ENCODE measurements around the gene COG6. TPM values are rescaled to one million over a fixed set of nuclear protein-coding genes. Genes with fewer than 3 reads are reported as not detected.

Gene COG6
- total and polyA plus RNA-seq, 2 donors from 2014 or later: 12.2 to 31.3 TPM

GRCh38 chr13:39737047-39737446 is 81.6 kb downstream of the COG6 start:
- DNase-seq (no peak), FAIRE-seq (no peak)
- TF ChIP-seq CTCF (IDR thresholded peaks at IDR 0.05; ENCODE audit: borderline replicate concordance, extremely low read depth, insufficient read depth): no peak
- Histone ChIP-seq H3K27ac (ENCODE audit: low read depth in 2 of 2, low read length in 2 of 2) (no peak overlapping the region), H3K27me3 (ENCODE audit: control insufficient read depth, insufficient read depth, low read length) (no peaks in the 10 kb centered on the region), H3K36me3 (ENCODE audit: control insufficient read depth in 2 of 3, insufficient read depth in 3 of 3, low read length in 3 of 3) (peaks cover 0 to 8% (median 4%) of the 10 kb centered on the region in 3 donors), H3K9ac (ENCODE audit: low read length in 3 of 3) (no peak overlapping the region), H3K9me3 (ENCODE audit: control insufficient read depth in 2 of 3, insufficient read depth in 1 of 3, low read length in 3 of 3) (no peaks in the 10 kb centered on the region), H3K4me3 (ENCODE audit: low read length in 3 of 3) (no peak overlapping the region), H3K4me1 (ENCODE audit: control insufficient read depth in 2 of 3, insufficient read depth in 2 of 3, low read depth in 1 of 3, low read length in 3 of 3) (no peaks in the 10 kb centered on the region)
- intact Hi-C loops (cut with DNase I): no loop called here

- intact Hi-C loops (cut with DNase I): no loop called here
- H3K9ac ChIP-seq (ENCODE audit: low read length in 3 of 3): no peak overlapping the region
- no peaks in the 10 kb centered on the region for H3K27me3 ChIP-seq (ENCODE audit: control insufficient read depth, insufficient read depth, low read length)
- H3K36me3 ChIP-seq (ENCODE audit: control insufficient read depth in 2 of 3, insufficient read depth in 3 of 3, low read length in 3 of 3): peaks cover 0 to 8% (median 2%) of the 10 kb centered on the region in 3 donors
- DNase-seq (no peak), FAIRE-seq (no peak)
- H3K4me3 ChIP-seq (ENCODE audit: low read length in 3 of 3): no peak overlapping the region
- H3K27ac ChIP-seq (ENCODE audit: low read depth in 2 of 2, low read length in 2 of 2): no peak overlapping the region
- no peaks in the 10 kb centered on the region for H3K9me3 ChIP-seq (ENCODE audit: control insufficient read depth in 2 of 3, insufficient read depth in 1 of 3, low read length in 3 of 3)
- TF ChIP-seq CTCF (IDR thresholded peaks at IDR 0.05; ENCODE audit: borderline replicate concordance, extremely low read depth, insufficient read depth): no peak
- no peaks in the 10 kb centered on the region for H3K4me1 ChIP-seq (ENCODE audit: control insufficient read depth in 2 of 3, insufficient read depth in 2 of 3, low read depth in 1 of 3, low read length in 3 of 3)
These were observed 85.3 kb downstream of the COG6 start for GRCh38 chr13:39740761-39741160.

- Histone ChIP-seq H3K27ac (ENCODE audit: low read depth in 2 of 2, low read length in 2 of 2) (no peak overlapping the region), H3K4me3 (ENCODE audit: low read length in 3 of 3) (no peak overlapping the region), H3K9me3 (ENCODE audit: control insufficient read depth in 2 of 3, insufficient read depth in 1 of 3, low read length in 3 of 3) (no peaks in the 10 kb centered on the region), H3K27me3 (ENCODE audit: control insufficient read depth, insufficient read depth, low read length) (no peaks in the 10 kb centered on the region), H3K36me3 (ENCODE audit: control insufficient read depth in 2 of 3, insufficient read depth in 3 of 3, low read length in 3 of 3) (no peaks in the 10 kb centered on the region), H3K4me1 (ENCODE audit: control insufficient read depth in 2 of 3, insufficient read depth in 2 of 3, low read depth in 1 of 3, low read length in 3 of 3) (no peaks in the 10 kb centered on the region), H3K9ac (ENCODE audit: low read length in 3 of 3) (no peak overlapping the region)
- DNase-seq (no peak), FAIRE-seq (no peak)
- intact Hi-C loops (cut with DNase I): no loop called here
- no peak for TF ChIP-seq CTCF (IDR thresholded peaks at IDR 0.05; ENCODE audit: borderline replicate concordance, extremely low read depth, insufficient read depth)
These were observed 93.5 kb downstream of the COG6 start for GRCh38 chr13:39748961-39749360.

- Histone ChIP-seq H3K4me3 (ENCODE audit: low read length in 3 of 3) (no peak overlapping the region), H3K9ac (ENCODE audit: low read length in 3 of 3) (no peak overlapping the region), H3K36me3 (ENCODE audit: control insufficient read depth in 2 of 3, insufficient read depth in 3 of 3, low read length in 3 of 3) (no peaks in the 10 kb centered on the region), H3K27ac (ENCODE audit: low read depth in 2 of 2, low read length in 2 of 2) (no peak overlapping the region), H3K9me3 (ENCODE audit: control insufficient read depth in 2 of 3, insufficient read depth in 1 of 3, low read length in 3 of 3) (no peaks in the 10 kb centered on the region), H3K4me1 (ENCODE audit: control insufficient read depth in 2 of 3, insufficient read depth in 2 of 3, low read depth in 1 of 3, low read length in 3 of 3) (no peaks in the 10 kb centered on the region), H3K27me3 (ENCODE audit: control insufficient read depth, insufficient read depth, low read length) (no peaks in the 10 kb centered on the region)
- FAIRE-seq (no peak), DNase-seq (no peak)
- intact Hi-C loops (cut with DNase I): no loop called here
- TF ChIP-seq CTCF (IDR thresholded peaks at IDR 0.05; ENCODE audit: borderline replicate concordance, extremely low read depth, insufficient read depth): no peak
These were observed 94.1 kb downstream of the COG6 start for GRCh38 chr13:39749528-39749927.
